Fibroblast of pulmonary artery (primary cell): ENCODE data around the gene TMOD1.
"Not testable (repeated sequence)": the region's sequence is repeated elsewhere in the genome, so short reads cannot be mapped to it uniquely, and the experiment has no call there.

ENCODE experiments used
- DNase-seq: peaks from one replicate; pipeline ENCODE4 v3.0.0-alpha.2; 2010; ENCODE audit warnings: low read depth
- H3K4me3 ChIP-seq: replicated peaks from 2 replicates; pipeline ENCODE4 v1.5.1; 2011; ENCODE audit warnings: low read depth, mild to moderate bottlenecking, control low read depth, low read length, moderate library complexity
- TF ChIP-seq, protein P1 (sequence below): IDR thresholded peaks from 2 replicates; pipeline ENCODE4 v1.5.1; 2011; ENCODE audit warnings: mild to moderate bottlenecking, control low read depth, low read length, inconsistent platforms; ENCODE audit errors: missing control alignments

The TMOD1 gene

DNA sequence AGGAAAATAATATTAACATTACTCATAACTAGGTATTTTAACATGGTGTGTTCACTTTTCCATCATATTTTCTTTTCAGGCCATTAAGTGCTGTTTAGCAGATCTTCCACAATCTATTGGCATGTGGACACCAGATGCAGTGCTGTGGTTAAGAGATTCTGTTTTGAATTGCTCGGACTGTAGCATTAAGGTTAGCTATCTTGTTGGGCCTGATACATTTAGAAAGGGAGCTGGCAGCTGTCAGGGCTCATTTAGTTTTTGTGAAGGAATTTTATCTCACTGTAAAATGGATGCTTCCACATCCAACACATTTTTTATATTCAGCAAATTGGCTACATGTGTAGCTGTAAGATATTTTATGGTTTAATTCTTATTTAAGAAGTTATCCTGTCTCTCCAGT is 20.7 kb upstream of the TMOD1 start:
- no peak for DNase-seq
- H3K4me3 ChIP-seq: no peak overlapping the region
- TF ChIP-seq, protein P1, sequence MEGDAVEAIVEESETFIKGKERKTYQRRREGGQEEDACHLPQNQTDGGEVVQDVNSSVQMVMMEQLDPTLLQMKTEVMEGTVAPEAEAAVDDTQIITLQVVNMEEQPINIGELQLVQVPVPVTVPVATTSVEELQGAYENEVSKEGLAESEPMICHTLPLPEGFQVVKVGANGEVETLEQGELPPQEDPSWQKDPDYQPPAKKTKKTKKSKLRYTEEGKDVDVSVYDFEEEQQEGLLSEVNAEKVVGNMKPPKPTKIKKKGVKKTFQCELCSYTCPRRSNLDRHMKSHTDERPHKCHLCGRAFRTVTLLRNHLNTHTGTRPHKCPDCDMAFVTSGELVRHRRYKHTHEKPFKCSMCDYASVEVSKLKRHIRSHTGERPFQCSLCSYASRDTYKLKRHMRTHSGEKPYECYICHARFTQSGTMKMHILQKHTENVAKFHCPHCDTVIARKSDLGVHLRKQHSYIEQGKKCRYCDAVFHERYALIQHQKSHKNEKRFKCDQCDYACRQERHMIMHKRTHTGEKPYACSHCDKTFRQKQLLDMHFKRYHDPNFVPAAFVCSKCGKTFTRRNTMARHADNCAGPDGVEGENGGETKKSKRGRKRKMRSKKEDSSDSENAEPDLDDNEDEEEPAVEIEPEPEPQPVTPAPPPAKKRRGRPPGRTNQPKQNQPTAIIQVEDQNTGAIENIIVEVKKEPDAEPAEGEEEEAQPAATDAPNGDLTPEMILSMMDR: no peak

DNA sequence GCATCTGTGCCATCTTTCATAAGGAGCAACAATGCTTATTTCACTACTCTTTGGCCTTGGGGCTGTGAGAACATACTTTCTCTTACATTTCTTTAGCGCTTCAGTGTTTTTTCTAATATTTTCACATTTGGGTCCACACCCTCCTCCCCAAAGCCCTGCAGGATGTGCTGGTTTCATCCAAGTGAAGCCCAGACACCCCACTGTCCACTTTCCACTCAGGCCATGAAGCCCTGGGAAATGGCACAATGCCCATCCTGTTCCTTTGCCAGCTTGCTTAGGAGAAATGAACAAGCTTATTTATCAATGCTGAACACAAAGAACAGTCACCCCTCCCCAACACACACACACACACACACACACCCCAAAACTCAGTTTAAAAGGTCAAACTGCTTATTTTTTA is 17.3 kb upstream of the TMOD1 start:
- TF ChIP-seq, protein P1: no peak
- no peak for DNase-seq
- H3K4me3 ChIP-seq: no peak overlapping the region

DNA sequence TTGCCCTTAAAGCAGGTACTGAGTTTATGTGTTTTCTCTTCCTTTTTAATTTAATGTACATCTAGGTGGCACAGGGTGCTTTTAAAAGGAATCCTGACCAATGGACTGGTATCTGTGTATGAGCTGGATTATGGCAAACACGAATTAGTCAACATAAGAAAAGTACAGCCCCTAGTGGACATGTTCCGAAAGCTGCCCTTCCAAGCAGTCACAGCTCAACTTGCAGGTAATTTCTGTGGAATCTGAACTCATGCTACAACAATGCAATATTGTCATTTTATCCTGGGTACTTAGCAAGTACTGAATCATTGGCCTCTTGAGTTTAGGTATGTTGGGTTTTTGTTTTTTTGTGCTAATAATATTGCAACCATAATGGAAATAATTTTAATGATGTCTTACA is 14.4 kb upstream of the TMOD1 start:
- no peak overlapping the region for H3K4me3 ChIP-seq
- DNase-seq: peak; percentile 21
- TF ChIP-seq, protein P1: peak; percentile 37

DNA sequence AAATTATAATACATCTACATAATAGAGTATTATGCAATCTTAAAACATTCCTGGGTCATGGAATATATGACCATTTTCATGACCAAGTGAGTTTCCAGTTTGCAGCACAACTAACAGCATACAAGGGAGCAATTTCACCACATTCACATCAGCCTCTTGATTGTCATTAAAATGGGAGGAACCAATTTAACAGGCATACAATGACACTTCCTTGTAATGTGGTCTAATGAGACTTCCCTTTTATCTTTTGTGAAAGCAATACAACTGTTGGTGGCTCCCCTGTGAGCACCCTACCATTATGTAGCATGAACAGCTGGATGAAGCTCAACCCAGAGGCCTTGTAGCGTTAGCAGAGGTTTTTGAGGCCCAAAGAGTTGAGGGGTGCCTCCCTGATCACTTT is 13.6 kb upstream of the TMOD1 start:
- no peak overlapping the region for H3K4me3 ChIP-seq
- TF ChIP-seq, protein P1: no peak
- no peak for DNase-seq

DNA sequence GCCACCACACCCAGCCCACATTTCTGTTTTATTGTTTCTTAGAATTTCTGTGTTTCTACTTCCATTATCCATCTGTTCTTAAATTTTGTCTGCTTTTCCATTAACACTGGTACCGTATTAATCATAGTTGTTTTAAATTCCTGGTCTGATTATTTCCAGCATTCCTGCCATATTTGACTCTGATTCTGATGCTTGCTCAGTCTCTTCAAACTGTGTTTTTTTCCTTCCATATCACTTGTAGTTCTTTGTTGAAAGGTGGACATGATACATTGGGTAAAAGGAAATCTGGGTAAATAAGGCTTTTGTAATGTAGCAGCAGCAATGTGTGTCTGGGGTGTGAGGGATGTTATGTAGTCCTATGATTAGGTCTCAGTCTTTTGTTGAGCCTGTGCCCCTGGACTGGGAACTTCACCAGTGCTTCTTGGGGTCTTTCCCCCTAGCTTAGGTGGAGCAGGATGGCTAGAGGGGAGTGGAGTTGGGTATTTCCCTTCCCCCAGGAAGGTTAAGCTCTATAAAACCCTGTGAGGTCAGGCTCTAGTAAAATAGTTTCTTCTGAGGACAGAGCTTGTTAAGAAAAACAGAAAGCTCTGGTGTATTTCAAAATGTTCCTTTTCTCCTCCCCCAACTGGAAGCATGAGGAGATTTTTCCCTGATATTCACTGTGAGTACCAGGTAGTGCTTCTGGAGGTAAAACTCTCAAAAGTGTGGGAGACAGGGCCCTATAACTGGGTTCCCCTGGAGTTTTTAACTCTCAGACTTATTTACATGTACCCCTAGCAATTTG is 10.1 kb upstream of the TMOD1 start:
- TF ChIP-seq, protein P1: no peak
- no peak overlapping the region for H3K4me3 ChIP-seq
- no peak for DNase-seq

DNA sequence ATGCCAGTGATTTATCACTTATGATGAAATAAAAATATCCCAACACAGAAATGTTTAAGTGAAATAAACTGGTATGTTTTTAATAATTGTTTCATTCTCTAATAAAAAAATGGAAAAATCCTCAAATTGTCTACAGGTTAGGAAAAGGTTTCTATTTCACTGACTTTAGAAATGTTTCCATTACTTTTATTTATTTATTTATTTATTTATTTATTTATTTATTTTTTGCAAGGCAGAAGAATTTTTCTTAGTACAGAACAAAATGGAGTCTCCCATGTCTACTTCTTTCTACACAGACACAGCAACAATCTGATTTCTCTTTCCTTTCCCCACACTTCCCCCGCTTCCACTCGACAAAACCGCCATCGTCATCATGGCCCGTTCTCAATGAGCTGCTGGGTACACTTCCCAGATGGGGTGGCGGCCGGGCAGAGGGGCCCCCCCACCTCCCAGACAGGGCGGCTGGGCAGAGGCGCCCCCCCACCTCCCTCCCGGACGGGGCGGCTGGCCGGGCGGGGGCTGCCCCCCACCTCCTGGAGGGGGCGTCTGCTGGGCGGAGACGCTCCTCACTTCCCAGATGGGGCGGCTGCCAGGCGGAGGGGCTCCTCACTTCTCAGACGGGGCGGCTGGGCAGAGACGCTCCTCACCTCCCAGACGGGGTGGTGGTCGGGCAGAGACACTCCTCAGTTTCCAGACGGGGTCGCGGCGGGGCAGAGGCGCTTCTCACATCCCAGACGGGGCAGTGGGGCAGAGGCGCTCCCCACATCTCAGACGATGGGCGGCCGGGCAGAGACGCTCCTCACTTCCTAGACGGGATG is 3.7 kb upstream of the TMOD1 start:
- not testable (repeated sequence) for DNase-seq, H3K4me3 ChIP-seq

DNA sequence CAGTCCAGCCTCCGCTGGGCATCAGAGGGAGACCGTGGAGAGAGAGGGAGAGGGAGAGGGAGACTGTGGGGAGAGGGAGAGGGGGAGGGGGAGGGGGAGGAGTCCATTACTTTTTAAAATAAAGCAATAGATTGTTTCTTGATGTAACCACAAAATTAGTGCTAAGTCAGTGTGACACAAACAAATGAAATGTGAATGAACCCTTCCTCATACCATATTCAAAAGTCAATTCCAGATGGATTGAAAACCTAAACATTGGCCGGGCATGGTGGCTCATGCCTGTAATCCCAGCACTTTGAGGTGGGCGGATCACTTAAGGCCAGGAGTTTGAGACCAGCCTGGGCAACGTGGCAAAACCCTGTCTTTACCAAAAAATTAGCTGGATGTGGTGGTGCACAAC is 2.6 kb upstream of the TMOD1 start:
- H3K4me3 ChIP-seq, DNase-seq: not testable (repeated sequence)

DNA sequence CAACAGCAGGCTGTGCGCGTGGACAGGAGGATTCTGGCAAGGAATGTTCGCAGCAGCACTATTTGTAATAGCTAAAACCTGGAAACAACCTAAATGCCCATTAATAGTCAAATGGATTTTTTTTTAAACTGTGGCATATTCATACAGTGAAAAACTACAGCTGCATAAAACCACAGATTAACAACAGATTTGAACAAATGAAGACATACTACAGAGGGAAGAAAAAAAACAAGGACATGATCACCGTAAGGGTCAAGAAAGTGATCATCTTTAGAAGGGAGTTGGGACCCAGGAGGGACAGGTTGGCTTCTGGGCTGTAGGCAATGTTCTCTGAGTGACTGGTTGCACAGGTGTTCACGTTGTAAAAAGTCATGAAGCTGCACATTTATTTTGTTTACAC is 1.2 kb upstream of the TMOD1 start:
- H3K4me3 ChIP-seq: no peak overlapping the region
- TF ChIP-seq, protein P1: no peak
- no peak for DNase-seq
